PFSK-1 (cell line): Measurements from ENCODE around the gene DPP4.

Experiments used
- FOXP2 ChIP-seq: optimal IDR thresholded peaks from 2 replicates; pipeline ENCODE3; 2011; ENCODE audit warnings: borderline replicate concordance, control low read depth, inconsistent platforms; ENCODE audit not compliant: insufficient read depth; ENCODE audit errors: extremely low read length, extremely low read depth
- POLR2AphosphoS5 ChIP-seq: IDR thresholded peaks from 2 replicates; pipeline ENCODE4 v1.6.1; 2012; ENCODE audit warnings: low read depth, mild to moderate bottlenecking, control low read depth, low read length, moderate library complexity
- SIN3A ChIP-seq: IDR thresholded peaks from 2 replicates; pipeline ENCODE4 v1.6.1; 2012; ENCODE audit warnings: mild to moderate bottlenecking, low read length, moderate library complexity, borderline replicate concordance; ENCODE audit not compliant: insufficient read depth
- TAF1 ChIP-seq: IDR thresholded peaks from 2 replicates; pipeline ENCODE4 v1.6.1; 2012; ENCODE audit warnings: low read length, control low read depth, borderline replicate concordance; ENCODE audit not compliant: insufficient read depth
- TF ChIP-seq, protein P1 (sequence below), 2 experiments: IDR thresholded peaks; 2 replicates each; pipeline versions ENCODE4 v1.6.1 to v1.8.0; 2011 to 2012; ENCODE audit warnings: low read depth in 2 of 2, low read length in 2 of 2, control low read depth in 1 of 2, inconsistent platforms in 1 of 2, mild to moderate bottlenecking in 1 of 2, moderate library complexity in 1 of 2; ENCODE audit not compliant: insufficient read depth in 1 of 2

DNA sequence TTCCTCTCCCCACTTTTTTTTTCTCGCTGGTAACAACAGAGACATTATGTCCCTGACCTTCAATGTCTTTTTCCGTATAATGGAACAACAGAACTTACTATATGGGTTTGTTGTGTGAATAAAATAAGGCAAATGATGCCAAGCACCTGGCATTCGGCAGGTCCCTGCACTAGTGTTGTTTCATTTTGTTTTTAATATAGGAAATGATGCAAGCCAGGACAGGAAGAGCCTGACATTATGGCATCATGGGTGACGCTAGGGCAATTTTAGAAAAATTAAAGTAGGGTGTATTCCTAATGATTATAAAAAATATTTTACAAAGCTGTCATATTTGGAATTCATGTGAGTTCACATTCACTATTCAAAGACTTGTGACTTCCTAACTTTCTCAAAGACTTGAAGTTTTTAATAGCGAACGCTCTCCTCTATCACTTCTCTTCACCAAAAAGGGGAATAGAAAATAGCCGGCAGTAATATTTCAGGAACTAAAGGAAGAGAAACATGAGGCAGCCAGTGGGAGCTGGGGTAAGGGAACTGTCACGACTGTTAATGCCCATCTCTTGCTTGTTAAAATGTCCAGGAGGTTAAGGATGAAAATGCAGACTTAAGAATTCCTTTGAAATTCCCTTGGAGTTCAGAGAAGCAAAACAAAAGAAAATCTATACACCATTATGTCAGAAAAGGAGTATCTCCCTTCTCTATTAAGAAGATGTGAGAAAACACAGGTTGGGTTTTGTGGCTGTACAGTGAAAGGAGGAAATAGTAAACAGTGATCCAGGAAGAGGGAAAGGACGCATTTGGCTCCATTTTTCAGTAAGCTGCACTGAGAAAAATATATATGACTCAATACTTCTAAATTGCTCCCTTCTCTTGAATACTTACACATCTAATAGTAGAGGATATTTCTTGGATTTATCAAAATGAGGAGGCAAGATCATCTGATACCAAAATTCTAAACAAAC is 60.2 kb downstream of the DPP4 start:
- TF ChIP-seq, protein P1, sequence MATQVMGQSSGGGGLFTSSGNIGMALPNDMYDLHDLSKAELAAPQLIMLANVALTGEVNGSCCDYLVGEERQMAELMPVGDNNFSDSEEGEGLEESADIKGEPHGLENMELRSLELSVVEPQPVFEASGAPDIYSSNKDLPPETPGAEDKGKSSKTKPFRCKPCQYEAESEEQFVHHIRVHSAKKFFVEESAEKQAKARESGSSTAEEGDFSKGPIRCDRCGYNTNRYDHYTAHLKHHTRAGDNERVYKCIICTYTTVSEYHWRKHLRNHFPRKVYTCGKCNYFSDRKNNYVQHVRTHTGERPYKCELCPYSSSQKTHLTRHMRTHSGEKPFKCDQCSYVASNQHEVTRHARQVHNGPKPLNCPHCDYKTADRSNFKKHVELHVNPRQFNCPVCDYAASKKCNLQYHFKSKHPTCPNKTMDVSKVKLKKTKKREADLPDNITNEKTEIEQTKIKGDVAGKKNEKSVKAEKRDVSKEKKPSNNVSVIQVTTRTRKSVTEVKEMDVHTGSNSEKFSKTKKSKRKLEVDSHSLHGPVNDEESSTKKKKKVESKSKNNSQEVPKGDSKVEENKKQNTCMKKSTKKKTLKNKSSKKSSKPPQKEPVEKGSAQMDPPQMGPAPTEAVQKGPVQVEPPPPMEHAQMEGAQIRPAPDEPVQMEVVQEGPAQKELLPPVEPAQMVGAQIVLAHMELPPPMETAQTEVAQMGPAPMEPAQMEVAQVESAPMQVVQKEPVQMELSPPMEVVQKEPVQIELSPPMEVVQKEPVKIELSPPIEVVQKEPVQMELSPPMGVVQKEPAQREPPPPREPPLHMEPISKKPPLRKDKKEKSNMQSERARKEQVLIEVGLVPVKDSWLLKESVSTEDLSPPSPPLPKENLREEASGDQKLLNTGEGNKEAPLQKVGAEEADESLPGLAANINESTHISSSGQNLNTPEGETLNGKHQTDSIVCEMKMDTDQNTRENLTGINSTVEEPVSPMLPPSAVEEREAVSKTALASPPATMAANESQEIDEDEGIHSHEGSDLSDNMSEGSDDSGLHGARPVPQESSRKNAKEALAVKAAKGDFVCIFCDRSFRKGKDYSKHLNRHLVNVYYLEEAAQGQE (IDR thresholded peaks at IDR 0.05; ENCODE audit: insufficient read depth in 1 of 2, low read depth in 2 of 2, low read length in 2 of 2), result no peak
- TF ChIP-seq TAF1, result no peak
- no peak for TF ChIP-seq POLR2AphosphoS5
- no peak for TF ChIP-seq SIN3A
- TF ChIP-seq FOXP2, result no peak
